Gastroesophageal sphincter (tissue), 4 donors: Measurements from ENCODE around the gene ITPKC. TPM values are rescaled to one million over a fixed set of nuclear protein-coding genes. Genes with fewer than 3 reads are reported as not detected.
A peak's percentile ranks its signal among the peaks of the same experiment; 100 is the strongest.

Experiments
- ATAC-seq: fragments of 150-250 bp; one replicate; pipeline ENCODE4 v1.9.1; 2016; ENCODE audit warnings: mild to moderate bottlenecking, moderate library complexity
- H3K27ac ChIP-seq, 4 donors: fragments of 200-600 bp; sonication (generic) in 3 of 4; 1 replicate in 3 of 4; 2 replicates in 1 of 4; pipeline ENCODE4 v1.5.1; 2016 to 2019
- H3K27me3 ChIP-seq: fragments of 200-600 bp; sonication (generic); one replicate; pipeline ENCODE4 v1.5.1; 2019
- H3K36me3 ChIP-seq, 2 donors: fragments of 200-600 bp; sonication (generic); one replicate each; pipeline ENCODE4 v1.5.1; 2019; ENCODE audit warnings: control low read depth in 1 of 2
- H3K4me1 ChIP-seq, 3 donors: fragments of 200-600 bp; sonication (generic); 1 replicate in 2 of 3; 2 replicates in 1 of 3; pipeline ENCODE4 v1.5.1; 2016 to 2019; ENCODE audit warnings: control low read depth in 2 of 3
- H3K4me3 ChIP-seq, 2 donors: fragments of 200-600 bp; sonication (generic); one replicate each; pipeline ENCODE4 v1.5.1; 2019; ENCODE audit warnings: mild to moderate bottlenecking in 1 of 2, moderate library complexity in 1 of 2
- H3K9me3 ChIP-seq, 3 donors: fragments of 200-600 bp; sonication (generic); one replicate each; pipeline ENCODE4 v1.5.1; 2017 to 2019; ENCODE audit warnings: control low read depth in 2 of 3
- EP300 ChIP-seq: sonication (generic); formaldehyde crosslinking; IDR thresholded peaks from one replicate; pipeline ENCODE4 v1.6.1; 2017; ENCODE audit warnings: antibody characterized with exemption, mild to moderate bottlenecking
- POLR2A ChIP-seq, 2 donors: fragments of 450-650 bp; IDR thresholded peaks; one replicate each; pipeline ENCODE4 v1.6.1; 2017; ENCODE audit warnings: antibody characterized with exemption in 2 of 2, mild to moderate bottlenecking in 2 of 2, moderate library complexity in 1 of 2
- POLR2AphosphoS5 ChIP-seq: sonication (generic); formaldehyde crosslinking; IDR thresholded peaks from one replicate; pipeline ENCODE4 v1.6.1; 2017; ENCODE audit warnings: antibody characterized with exemption
- WGBS, 2 donors: methylation state at CpG; one replicate each; pipeline ENCODE4 v1.1.5; 2018; ENCODE audit warnings: low coverage in 1 of 2; 5-methylcytosine and 5-hydroxymethylcytosine counted together
- total RNA-seq, 4 donors: library from RNA; depleted of rRNA; stranded (reverse); fragments of >200 nt; gene quantifications; one replicate each; pipeline ENCODE4 v1.1.0, GENCODE V29; 2016
- TF ChIP-seq, protein P1 (sequence below), 4 experiments: fragments of 200-600 bp in 2 of 4; fragments of 450-650 bp in 2 of 4; sonication (generic) in 1 of 4; IDR thresholded peaks; one replicate each; pipeline ENCODE4 v1.5.1; 2017 to 2019; ENCODE audit warnings: antibody characterized with exemption in 4 of 4, mild to moderate bottlenecking in 2 of 4, moderate library complexity in 2 of 4

The ITPKC gene
- total RNA-seq, 4 donors from 2014 or later: 25.2 to 71.8 (median 30.6) TPM

DNA sequence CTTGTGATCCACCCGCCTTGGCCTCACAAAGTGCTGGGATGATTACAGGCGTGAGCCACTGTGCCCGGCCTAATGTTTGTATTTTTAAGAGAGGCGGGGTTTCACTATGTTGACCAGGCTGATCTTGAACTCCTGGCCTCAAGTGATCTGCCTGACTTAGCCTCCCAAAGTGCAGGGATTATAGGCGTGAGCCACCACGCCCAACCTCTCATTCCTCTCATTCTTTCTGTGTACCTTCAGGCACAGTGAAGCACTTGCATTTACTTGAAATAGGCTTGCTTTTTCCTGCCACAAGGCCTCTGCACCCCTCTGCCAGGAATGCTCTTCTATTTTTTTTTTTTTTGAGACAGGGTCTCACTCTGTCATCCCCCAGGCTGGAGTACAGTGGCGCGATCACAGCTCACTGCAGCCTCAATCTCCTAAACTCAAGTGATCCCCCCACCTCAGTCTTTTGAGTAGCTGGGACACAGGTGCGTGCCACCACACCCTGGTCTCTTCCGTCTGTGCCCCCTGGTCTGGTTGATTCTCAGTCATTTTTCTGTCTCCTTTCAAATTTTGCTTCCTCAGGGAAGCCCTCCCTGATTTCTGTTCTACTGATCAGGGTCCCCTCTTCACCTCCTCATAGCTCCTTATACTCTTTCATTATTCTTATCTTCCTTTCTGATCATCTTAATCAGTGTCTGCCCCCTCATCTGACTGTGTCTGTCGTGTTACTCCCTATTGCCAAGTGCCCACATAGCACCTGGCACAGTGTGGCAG lies 18.3 kb downstream of the ITPKC start:
- ATAC-seq: no peak
- Histone ChIP-seq H3K4me3 (no peak overlapping the region), H3K27ac (no peak overlapping the region), H3K27me3 (no peaks in the 10 kb centered on the region), H3K9me3 (no peaks in the 10 kb centered on the region), H3K36me3 (peaks cover 0 to 100% of the 10 kb centered on the region in 2 donors), H3K4me1 (peaks cover 0 to 12% (median 3%) of the 10 kb centered on the region in 3 donors)
- TF ChIP-seq, protein P1, sequence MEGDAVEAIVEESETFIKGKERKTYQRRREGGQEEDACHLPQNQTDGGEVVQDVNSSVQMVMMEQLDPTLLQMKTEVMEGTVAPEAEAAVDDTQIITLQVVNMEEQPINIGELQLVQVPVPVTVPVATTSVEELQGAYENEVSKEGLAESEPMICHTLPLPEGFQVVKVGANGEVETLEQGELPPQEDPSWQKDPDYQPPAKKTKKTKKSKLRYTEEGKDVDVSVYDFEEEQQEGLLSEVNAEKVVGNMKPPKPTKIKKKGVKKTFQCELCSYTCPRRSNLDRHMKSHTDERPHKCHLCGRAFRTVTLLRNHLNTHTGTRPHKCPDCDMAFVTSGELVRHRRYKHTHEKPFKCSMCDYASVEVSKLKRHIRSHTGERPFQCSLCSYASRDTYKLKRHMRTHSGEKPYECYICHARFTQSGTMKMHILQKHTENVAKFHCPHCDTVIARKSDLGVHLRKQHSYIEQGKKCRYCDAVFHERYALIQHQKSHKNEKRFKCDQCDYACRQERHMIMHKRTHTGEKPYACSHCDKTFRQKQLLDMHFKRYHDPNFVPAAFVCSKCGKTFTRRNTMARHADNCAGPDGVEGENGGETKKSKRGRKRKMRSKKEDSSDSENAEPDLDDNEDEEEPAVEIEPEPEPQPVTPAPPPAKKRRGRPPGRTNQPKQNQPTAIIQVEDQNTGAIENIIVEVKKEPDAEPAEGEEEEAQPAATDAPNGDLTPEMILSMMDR (IDR thresholded peaks at IDR 0.05): no peak
- no peak for TF ChIP-seq EP300
- no peak for TF ChIP-seq POLR2A (IDR thresholded peaks at IDR 0.05)
- TF ChIP-seq POLR2AphosphoS5: no peak
- WGBS, 2 donors: 82 to 100% methylated on average over 2 to 6 of the region's 11 CpGs

DNA sequence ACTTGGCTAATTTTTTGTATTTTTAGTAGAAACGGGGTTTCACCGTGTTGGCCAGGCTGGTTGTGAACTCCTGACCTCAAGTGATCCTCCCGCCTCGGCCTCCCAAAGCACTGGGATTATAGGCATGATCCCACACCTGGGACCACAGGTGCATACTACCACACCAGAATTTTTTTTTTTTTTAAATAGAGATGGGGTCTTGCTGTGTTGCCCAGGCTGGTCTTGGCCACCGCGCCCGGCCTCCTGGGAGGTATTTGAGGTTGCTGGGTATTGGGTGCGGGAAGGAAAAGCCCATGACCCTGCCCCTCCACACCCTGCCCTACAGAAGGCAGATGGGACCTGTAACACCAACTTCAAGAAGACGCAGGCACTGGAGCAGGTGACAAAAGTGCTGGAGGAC lies 19.7 kb downstream of the ITPKC start:
- WGBS, 2 donors: 75% methylated on average over 4 of the region's 9 CpGs; no CpG with 5 or more reads in 1 of the 2 donors
- no peaks in the 10 kb centered on the region for H3K9me3 ChIP-seq
- H3K4me1 ChIP-seq: peaks cover 0 to 27% (median 3%) of the 10 kb centered on the region in 3 donors
- no peak for ATAC-seq
- H3K27ac ChIP-seq: no peak overlapping the region
- peaks cover 0 to 91% of the 10 kb centered on the region in 2 donors for H3K36me3 ChIP-seq
- H3K4me3 ChIP-seq: no peak overlapping the region
- no peaks in the 10 kb centered on the region for H3K27me3 ChIP-seq
- TF ChIP-seq POLR2A (IDR thresholded peaks at IDR 0.05): no peak
- TF ChIP-seq, protein P1 (IDR thresholded peaks at IDR 0.05): no peak
- TF ChIP-seq EP300: no peak
- no peak for TF ChIP-seq POLR2AphosphoS5

DNA sequence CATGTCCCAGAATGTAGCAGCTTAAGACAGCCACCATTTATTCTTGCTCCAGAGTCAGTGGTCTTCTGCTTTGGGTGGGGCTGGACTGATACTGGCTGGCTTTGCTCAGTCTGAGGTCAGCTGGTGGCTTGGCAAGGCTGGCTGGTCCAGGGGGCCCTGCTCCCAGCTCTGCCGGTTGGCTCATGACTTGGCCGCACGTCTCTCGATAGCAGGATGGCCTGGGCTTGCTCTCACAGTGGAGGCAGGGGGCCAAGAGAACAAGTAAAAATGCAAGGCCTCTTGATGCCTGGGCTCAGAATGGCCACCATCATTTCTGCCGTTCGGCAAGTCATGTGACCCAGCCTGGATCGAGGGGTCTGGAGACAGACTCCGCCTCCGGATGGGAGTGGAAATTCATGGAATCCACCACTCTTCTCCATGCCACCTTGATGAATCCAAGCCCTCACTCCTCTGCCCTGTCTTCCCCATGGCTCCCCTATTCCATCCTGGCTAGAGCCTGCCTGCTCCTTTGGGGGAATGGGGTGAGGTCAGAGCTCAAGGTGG lies 20.3 kb downstream of the ITPKC start:
- no peaks in the 10 kb centered on the region for H3K27me3 ChIP-seq
- no peak overlapping the region for H3K27ac ChIP-seq
- no peak overlapping the region for H3K4me3 ChIP-seq
- no peak for ATAC-seq
- no peaks in the 10 kb centered on the region for H3K9me3 ChIP-seq
- TF ChIP-seq, protein P1 (IDR thresholded peaks at IDR 0.05): no peak
- no peak for TF ChIP-seq POLR2AphosphoS5
- 75% methylated on average over 5 of the region's 9 CpGs; no CpG with 5 or more reads in 1 of the 2 donors for WGBS, 2 donors
- peaks cover 0 to 29% (median 3%) of the 10 kb centered on the region in 3 donors for H3K4me1 ChIP-seq
- peaks cover 0 to 87% of the 10 kb centered on the region in 2 donors for H3K36me3 ChIP-seq

DNA sequence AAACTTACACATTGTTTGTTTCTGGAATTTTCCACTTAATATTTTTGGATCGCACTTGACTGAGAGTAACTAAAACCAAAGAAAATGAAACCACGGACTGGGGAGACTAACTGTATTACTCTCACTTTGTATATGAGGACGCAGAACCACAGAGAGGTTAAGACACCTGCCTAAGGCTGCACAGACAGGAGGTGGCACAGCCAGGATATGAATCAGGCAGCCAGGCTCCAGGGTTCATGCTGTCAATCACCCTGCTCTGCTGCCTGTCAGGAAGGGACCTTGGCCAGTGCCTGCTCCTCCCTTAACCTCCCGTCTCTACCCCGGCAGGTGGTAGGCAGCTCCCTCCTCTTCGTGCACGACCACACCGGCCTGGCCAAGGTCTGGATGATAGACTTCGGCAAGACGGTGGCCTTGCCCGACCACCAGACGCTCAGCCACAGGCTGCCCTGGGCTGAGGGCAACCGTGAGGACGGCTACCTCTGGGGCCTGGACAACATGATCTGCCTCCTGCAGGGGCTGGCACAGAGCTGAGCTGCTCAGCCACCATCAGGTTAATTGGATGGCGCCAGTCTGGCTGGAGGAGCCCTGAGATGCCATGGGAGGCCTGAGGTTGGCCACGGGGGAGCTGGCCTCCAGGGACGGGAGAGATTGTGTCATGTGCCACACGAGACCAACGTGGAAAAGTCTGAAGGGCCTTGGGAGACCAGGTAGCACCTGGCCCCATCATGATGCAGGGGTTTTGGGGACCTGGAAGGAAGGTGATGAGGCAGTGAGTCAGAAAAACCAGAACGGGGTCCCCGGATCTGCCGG lies 22.3 kb downstream of the ITPKC start:
- Histone ChIP-seq H3K27ac (peak overlapping the region in 3 of 4 donors; percentile 67 to 73 (median 71)), H3K36me3 (peaks cover 0 to 85% of the 10 kb centered on the region in 2 donors)

More for the DNA sequence above, 22.3 kb downstream of the ITPKC start:
- H3K4me3 ChIP-seq: peak overlapping the region in 1 of 2 donors; percentile 18
- 77 to 88% methylated on average over 4 to 5 of the region's 22 CpGs for WGBS, 2 donors
- peaks cover 0 to 29% (median 3%) of the 10 kb centered on the region in 3 donors for H3K4me1 ChIP-seq
- no peaks in the 10 kb centered on the region for H3K9me3 ChIP-seq
- H3K27me3 ChIP-seq: no peaks in the 10 kb centered on the region
- no peak for ATAC-seq
- TF ChIP-seq POLR2A (IDR thresholded peaks at IDR 0.05) (no peak), EP300 (no peak), POLR2AphosphoS5 (no peak)
- TF ChIP-seq, protein P1 (IDR thresholded peaks at IDR 0.05): no peak
